ENCODE data around the gene EBP.

EBP gene

DNA sequence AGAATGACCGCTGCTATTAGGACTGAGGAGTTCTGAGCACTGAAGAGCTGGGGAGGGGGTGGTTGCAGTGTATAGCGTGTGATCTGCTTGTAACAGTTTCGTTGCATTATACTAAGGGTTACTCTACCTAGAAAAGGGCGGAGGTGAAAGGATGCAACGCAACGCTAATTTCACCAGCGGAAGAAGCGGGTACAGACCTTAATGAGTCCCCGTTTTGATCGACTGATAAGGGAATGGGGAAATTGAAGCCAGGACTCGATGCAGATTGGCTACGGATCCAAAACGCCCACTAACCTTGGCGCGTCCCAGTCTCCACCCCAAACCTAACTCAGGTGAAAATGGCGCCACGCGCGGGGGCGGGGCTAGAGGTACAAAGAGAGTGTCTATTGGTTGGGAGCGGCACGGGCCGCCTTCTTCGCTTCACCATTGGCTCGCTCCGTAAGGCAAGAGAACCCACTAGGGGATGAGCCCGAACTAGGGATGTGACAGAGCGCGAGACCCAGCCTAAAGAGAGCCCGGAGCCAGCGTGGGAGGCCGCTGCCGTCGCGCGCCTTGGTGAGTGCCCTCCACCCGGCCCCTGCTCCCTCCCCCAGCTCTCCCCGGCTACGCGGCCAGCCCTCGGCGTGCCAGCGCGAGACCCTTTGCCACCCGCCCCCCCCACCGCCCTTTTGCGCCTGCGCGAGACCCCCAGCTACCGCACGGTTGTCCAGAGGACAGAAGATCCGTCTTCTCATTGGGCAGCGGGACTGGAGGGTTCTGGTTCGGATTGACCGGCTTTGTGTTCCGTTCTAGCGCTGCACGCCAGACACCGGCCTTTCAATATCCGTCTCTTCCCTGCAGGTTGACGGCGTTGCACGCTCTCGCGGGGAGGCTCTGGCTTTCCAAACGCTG, at the start of gene EBP:
EBP (plus strand) TSS at position 456 of the 891 bp plus-strand sequence. CDS start 1,964 bp downstream, outside the sequence.
- peak; percentile 98 for ATAC-seq
- Mint-ChIP-seq H3K9me3 (no peaks in the 10 kb centered on the region), H3K27me3 (no peaks in the 10 kb centered on the region), H3K4me1 (peaks cover 39% of the 10 kb centered on the region), H3K27ac (peak within 1 kb of the TSS; percentile 98), H3K4me3 (peak within 1 kb of the TSS; percentile 87), H3K36me3 (ENCODE audit: low read depth) (peaks cover 15% of the 10 kb centered on the region)
- peak; percentile 91 for DNase-seq

GRCh38 chrX:48472225-48472624, 49.4 kb upstream of the EBP start:
- H3K4me1 Mint-ChIP-seq = peaks cover 21% of the 10 kb centered on the region
- no peak for DNase-seq
- no peak overlapping the region for H3K4me3 Mint-ChIP-seq
- H3K36me3 Mint-ChIP-seq (ENCODE audit: low read depth) = peaks cover 14% of the 10 kb centered on the region
- no peaks in the 10 kb centered on the region for H3K9me3 Mint-ChIP-seq
- H3K27me3 Mint-ChIP-seq = no peaks in the 10 kb centered on the region
- ATAC-seq = no peak
- H3K27ac Mint-ChIP-seq = no peak overlapping the region

DNA sequence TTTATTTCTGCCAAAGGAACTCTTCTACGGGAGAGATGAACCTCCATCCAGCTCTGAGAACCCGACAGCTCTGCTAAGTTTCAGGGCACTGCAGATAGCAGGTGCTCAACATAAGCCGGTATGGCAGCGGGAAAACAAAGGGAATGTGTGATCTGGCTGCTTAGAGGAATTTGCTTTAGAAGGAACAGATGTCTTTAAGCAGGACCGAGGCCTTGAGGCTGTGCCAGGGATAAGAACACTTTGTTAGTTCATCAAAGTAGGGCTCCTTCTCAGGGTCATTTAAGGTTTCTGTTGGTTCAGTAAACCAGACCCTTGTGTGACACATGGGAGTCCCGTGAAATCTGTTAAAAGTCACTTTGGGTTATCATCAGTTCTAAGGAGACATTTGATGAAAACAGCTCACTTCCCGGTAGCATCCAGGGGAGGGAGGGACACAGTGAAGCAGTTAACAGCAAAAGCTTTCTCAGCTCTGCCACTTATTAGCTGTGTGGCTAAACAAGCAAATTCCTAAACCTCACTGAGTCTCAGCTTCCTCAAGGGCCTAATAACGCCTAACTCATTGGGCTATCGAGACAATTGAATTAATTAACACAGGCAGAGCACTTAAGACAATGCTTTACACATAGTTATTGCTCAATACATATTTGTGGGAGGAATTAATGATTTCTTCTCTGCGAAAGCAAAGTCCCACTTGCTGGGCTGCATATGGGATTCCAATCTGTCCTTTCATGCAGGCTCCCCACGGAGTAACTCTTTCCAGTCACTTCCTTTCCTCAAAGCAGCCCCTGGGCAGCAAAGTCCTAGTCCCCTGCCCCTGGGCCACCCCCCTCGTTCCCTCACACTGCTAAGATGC, 48.5 kb upstream of the EBP start:
- no peak overlapping the region for H3K27ac Mint-ChIP-seq
- DNase-seq = no peak
- H3K27me3 Mint-ChIP-seq = no peaks in the 10 kb centered on the region
- no peaks in the 10 kb centered on the region for H3K9me3 Mint-ChIP-seq
- ATAC-seq = no peak
- H3K36me3 Mint-ChIP-seq (ENCODE audit: low read depth) = peaks cover 15% of the 10 kb centered on the region
- no peak overlapping the region for H3K4me3 Mint-ChIP-seq
- H3K4me1 Mint-ChIP-seq = peaks cover 28% of the 10 kb centered on the region

- no peak for DNase-seq
- Mint-ChIP-seq H3K9me3 (no peaks in the 10 kb centered on the region), H3K4me1 (peaks cover 31% of the 10 kb centered on the region), H3K36me3 (ENCODE audit: low read depth) (peaks cover 19% of the 10 kb centered on the region), H3K4me3 (no peak overlapping the region), H3K27ac (no peak overlapping the region), H3K27me3 (no peaks in the 10 kb centered on the region)
- ATAC-seq = no peak
Observed at GRCh38 chrX:48473704-48473990, 48.0 kb upstream of the EBP start.

- H3K27ac Mint-ChIP-seq = no peak overlapping the region
- H3K4me3 Mint-ChIP-seq = no peak overlapping the region
- no peaks in the 10 kb centered on the region for H3K9me3 Mint-ChIP-seq
- H3K27me3 Mint-ChIP-seq = no peaks in the 10 kb centered on the region
- peaks cover 33% of the 10 kb centered on the region for H3K4me1 Mint-ChIP-seq
- H3K36me3 Mint-ChIP-seq (ENCODE audit: low read depth) = peaks cover 20% of the 10 kb centered on the region
- peak; percentile 15 for DNase-seq
- no peak for ATAC-seq
Observed at GRCh38 chrX:48474127-48474526, 47.5 kb upstream of the EBP start.

DNA sequence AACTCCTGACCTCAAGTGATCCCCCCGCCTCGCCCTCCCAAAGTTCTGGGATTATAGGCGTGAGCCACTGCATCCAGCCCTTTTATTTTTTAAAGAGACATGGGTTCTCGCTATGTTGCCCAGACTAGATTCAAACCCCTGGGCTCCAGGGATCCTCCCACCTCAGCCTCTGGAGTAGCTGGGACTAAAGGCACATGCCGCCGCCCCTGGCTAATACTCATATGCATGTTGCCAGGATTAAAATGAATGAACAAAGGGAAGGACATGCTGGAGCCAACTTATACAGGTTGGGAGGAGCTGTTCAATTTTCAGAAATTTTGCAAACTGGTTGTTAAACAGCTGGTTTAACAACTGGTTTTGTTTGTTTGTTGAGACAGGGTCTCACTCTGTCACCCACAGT, 47.0 kb upstream of the EBP start:
- H3K36me3 Mint-ChIP-seq (ENCODE audit: low read depth) = peaks cover 23% of the 10 kb centered on the region
- peaks cover 30% of the 10 kb centered on the region for H3K4me1 Mint-ChIP-seq
- ATAC-seq (no peak), DNase-seq (no peak)
- H3K9me3 Mint-ChIP-seq = no peaks in the 10 kb centered on the region
- no peaks in the 10 kb centered on the region for H3K27me3 Mint-ChIP-seq
- peak overlapping the region; percentile 91 for H3K4me3 Mint-ChIP-seq
- peak overlapping the region; percentile 96 for H3K27ac Mint-ChIP-seq

DNA sequence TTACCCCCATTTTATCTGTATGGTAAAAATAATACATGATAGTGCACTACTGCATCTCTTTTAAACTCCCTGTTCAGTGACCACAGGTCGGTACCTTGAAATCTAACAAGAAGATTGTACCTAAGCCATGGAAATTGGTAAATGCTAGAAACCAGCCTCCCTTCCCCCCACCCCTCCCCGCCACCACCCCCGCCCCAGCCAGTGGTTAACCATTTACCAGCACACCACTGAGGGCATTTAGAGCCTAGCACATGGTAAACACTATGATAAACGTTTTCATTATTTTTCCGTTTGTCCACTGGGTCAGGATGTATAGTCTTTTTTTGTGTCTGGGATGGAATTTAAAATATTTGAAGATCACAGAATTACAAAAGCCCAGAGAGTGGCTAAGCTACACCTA, 46.3 kb upstream of the EBP start:
- ATAC-seq (no peak), DNase-seq (peak; percentile 23)
- Mint-ChIP-seq H3K27me3 (no peaks in the 10 kb centered on the region), H3K36me3 (ENCODE audit: low read depth) (peaks cover 23% of the 10 kb centered on the region), H3K9me3 (no peaks in the 10 kb centered on the region), H3K27ac (peak overlapping the region; percentile 96), H3K4me3 (peak overlapping the region; percentile 91), H3K4me1 (peaks cover 29% of the 10 kb centered on the region)

DNA sequence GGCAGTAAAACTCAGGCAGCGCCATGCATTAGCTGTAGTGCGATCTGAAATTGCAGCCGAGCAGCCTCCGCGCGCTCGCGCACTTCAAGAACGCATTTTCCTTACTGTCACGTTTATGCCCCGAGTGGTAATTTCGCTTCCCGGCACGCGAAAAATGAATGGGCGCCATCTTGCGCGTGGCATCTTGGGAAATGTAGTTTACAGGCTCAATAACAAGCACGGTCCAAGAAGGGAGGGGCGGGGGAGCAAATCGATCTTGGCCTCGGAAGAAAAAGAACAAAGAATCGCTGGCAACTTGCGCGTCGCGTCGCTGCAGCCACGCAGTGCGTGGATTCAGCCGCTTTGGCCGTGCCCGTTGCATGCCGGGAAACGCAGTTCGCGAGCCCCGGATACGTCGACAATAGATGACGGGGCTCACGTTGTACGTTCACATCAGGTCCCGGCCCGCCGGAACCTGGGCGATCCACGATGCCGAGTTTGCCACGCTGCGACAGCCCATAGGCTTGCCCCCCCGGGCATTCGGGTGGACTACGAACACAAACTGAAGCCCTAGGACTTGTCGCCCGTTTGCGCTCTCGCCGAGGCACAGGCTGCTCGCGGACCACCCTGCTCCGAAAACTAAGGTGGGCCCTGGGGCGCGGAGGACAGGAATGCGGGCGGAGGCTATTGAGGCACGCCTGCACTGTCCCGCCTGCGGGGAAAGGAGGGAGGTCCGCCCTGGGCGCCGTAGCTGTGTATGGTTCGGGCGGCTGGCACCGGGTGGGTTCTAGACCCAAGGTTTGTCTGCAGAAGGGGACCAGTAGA, 45.6 kb upstream of the EBP start, which contains the start of gene FTSJ1:
FTSJ1 (plus strand) TSS at position 426 of the 804 bp plus-strand sequence. CDS start 1,849 bp downstream, outside the sequence.
- DNase-seq = peak; percentile 75
- Mint-ChIP-seq H3K4me1 (peaks cover 32% of the 10 kb centered on the region), H3K36me3 (ENCODE audit: low read depth) (peaks cover 27% of the 10 kb centered on the region), H3K27me3 (no peaks in the 10 kb centered on the region), H3K9me3 (no peaks in the 10 kb centered on the region), H3K4me3 (peak within 1 kb of the TSS; percentile 91), H3K27ac (peak within 1 kb of the TSS; percentile 96)
- peak; percentile 97 for ATAC-seq

- Mint-ChIP-seq H3K4me1 (peaks cover 32% of the 10 kb centered on the region), H3K27ac (peak overlapping the region; percentile 96), H3K9me3 (no peaks in the 10 kb centered on the region), H3K27me3 (no peaks in the 10 kb centered on the region), H3K36me3 (ENCODE audit: low read depth) (peaks cover 28% of the 10 kb centered on the region), H3K4me3 (peak overlapping the region; percentile 91)
- DNase-seq (no peak), ATAC-seq (no peak)
Observed at GRCh38 chrX:48476919-48477318, 44.7 kb upstream of the EBP start.

DNA sequence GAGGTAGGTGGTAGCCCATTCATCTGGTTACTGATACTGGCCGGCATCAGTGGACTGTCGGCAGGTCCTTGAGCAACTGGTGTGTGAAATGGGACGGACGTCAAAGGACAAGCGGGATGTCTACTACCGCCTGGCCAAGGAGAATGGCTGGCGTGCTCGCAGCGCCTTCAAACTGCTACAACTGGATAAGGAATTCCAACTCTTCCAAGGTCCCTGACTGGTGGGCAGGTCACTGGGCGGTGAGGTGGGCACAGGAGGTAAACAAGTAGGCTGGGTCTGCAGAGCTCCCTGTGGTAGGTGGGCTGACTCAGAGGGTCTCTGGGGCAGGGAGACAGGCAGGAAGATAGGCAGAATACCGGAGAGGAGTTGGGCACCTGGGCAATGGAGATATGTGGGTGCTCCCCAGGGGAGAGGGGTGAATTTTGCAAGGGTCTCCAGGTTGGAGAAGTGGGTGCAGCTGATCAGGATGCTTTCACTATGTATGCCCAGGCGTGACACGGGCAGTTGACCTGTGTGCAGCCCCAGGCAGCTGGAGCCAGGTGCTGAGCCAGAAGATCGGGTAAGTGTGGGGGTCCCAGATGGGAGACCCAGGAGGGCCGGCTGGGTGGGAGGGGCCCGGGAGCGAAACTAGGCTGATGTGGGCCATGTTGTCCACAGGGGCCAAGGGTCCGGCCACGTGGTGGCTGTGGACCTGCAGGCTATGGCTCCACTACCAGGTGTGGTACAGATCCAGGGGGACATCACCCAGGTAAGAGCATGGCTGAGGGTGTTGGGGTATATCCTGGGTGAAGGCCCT, 43.5 kb upstream of the EBP start:
- Mint-ChIP-seq H3K36me3 (ENCODE audit: low read depth) (peaks cover 29% of the 10 kb centered on the region), H3K27ac (peak overlapping the region; percentile 55), H3K4me1 (peaks cover 32% of the 10 kb centered on the region), H3K9me3 (no peaks in the 10 kb centered on the region), H3K27me3 (no peaks in the 10 kb centered on the region), H3K4me3 (peak overlapping the region; percentile 91)
- no peak for DNase-seq
- no peak for ATAC-seq

DNA sequence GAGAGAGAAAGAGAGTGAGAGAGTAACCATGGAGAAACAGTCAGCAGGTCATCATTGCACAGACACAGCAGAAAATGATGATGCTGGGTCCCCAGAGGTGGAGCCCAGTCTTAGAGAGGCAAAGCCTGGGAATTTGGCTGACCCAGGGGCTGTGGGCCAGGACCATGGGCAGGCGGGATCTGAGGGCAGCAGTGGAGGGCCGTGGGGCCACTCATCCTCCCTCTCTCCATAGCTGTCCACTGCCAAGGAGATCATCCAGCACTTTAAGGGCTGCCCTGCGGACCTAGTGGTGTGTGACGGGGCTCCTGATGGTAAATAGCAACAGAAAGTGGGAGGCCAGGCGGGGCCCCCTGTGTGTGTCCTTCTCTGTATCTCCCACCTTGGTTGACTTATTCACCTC, 42.8 kb upstream of the EBP start:
- peaks cover 31% of the 10 kb centered on the region for H3K36me3 Mint-ChIP-seq (ENCODE audit: low read depth)
- ATAC-seq (no peak), DNase-seq (no peak)
- peak overlapping the region; percentile 74 for H3K27ac Mint-ChIP-seq
- H3K4me1 Mint-ChIP-seq = peaks cover 32% of the 10 kb centered on the region
- no peak overlapping the region for H3K4me3 Mint-ChIP-seq
- no peaks in the 10 kb centered on the region for H3K27me3 Mint-ChIP-seq
- H3K9me3 Mint-ChIP-seq = no peaks in the 10 kb centered on the region

DNA sequence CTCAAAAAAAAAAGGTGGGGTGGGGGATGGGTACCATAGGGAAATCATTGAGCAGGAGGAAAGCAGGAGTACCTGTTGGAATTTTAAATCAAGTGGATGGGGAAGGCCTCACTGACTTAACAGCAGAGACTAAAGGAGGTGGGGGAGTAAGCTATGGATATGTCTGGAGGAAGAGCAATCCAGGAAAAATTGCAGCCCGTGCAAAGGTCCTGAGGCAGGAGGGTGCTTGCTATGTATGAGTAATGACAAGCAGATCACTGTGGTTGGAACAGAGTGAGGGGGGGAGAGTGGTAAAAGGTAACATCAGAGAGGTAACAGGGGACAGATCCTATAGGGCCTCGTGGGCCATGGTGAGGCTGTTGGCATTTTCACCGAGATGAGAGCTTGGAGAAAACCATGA, 41.5 kb upstream of the EBP start:
- H3K36me3 Mint-ChIP-seq (ENCODE audit: low read depth) = peaks cover 31% of the 10 kb centered on the region
- peaks cover 27% of the 10 kb centered on the region for H3K4me1 Mint-ChIP-seq
- H3K9me3 Mint-ChIP-seq = no peaks in the 10 kb centered on the region
- no peaks in the 10 kb centered on the region for H3K27me3 Mint-ChIP-seq
- no peak overlapping the region for H3K4me3 Mint-ChIP-seq
- DNase-seq (no peak), ATAC-seq (no peak)
- H3K27ac Mint-ChIP-seq = peak overlapping the region; percentile 52

DNA sequence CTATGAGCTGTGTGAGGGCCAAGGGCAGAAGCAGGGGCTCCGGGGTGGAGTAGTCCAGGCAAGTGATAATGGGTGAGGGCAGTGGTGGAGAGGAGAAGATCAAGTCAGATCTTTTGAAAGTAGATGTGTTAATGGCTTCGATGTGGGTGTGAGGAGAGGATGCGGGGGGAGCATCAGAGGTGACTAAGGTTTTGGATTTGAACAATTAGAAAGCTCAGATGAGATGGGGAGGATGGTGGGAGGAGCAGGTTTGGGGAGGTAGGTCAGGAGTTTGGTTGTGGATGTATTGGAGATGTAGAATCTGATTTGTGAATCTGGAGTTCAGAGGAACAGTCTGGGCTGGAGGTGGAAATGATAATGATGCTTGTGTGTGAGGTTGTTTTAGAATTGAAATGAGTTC, 41.0 kb upstream of the EBP start:
- Mint-ChIP-seq H3K27me3 (no peaks in the 10 kb centered on the region), H3K4me3 (no peak overlapping the region), H3K36me3 (ENCODE audit: low read depth) (peaks cover 31% of the 10 kb centered on the region), H3K27ac (peak overlapping the region; percentile 52), H3K9me3 (no peaks in the 10 kb centered on the region), H3K4me1 (peaks cover 26% of the 10 kb centered on the region)
- DNase-seq (no peak), ATAC-seq (no peak)

DNA sequence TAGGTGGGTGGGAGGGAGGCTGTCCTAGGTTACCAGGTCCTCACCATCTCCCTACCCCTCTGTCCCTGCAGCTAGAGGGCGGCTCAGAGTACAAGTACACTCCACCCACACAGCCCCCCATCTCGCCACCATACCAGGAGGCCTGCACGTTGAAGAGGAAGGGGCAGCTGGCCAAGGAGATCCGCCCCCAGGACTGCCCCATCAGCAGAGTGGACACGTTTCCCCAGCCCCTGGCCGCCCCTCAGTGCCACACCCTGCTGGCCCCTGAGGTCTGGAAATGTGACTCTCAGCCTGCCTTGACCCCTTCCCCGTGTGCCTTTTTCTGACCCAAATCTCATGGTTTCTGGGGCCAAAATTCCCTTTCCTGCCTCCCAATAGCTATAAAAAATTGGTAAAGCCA, 39.1 kb upstream of the EBP start:
- H3K4me1 Mint-ChIP-seq = peaks cover 17% of the 10 kb centered on the region

More for the DNA sequence above, 39.1 kb upstream of the EBP start:
- Mint-ChIP-seq H3K9me3 (no peaks in the 10 kb centered on the region), H3K4me3 (no peak overlapping the region), H3K36me3 (ENCODE audit: low read depth) (peaks cover 23% of the 10 kb centered on the region), H3K27me3 (no peaks in the 10 kb centered on the region), H3K27ac (no peak overlapping the region)
- ATAC-seq (no peak), DNase-seq (no peak)
